Testis (tissue), 5 donors: ENCODE results near the gene ITIH5. TPM values are rescaled to one million over a fixed set of nuclear protein-coding genes. Genes with fewer than 3 reads are reported as not detected.
"Not testable (repeated sequence)": the region's sequence is repeated elsewhere in the genome, so short reads cannot be mapped to it uniquely, and the experiment has no call there.

Experiments used
- DNase-seq: peaks from one replicate; pipeline ENCODE4 v3.0.0-alpha.2; 2019
- H3K27ac ChIP-seq, 2 donors: fragments of 200-600 bp; sonication (generic); one replicate each; pipeline ENCODE4 v1.5.1; 2019
- H3K27me3 ChIP-seq: fragments of 200-600 bp; sonication (generic); one replicate; pipeline ENCODE4 v1.5.1; 2019
- H3K36me3 ChIP-seq: fragments of 200-600 bp; sonication (generic); one replicate; pipeline ENCODE4 v1.5.1; 2017; ENCODE audit warnings: low read depth; ENCODE audit errors: missing control alignments
- H3K4me1 ChIP-seq: fragments of 200-600 bp; sonication (generic); one replicate; pipeline ENCODE4 v1.5.1; 2019
- H3K4me3 ChIP-seq, 2 donors: fragments of 200-600 bp; sonication (generic); one replicate each; pipeline ENCODE4 v1.5.1; 2017 to 2019
- H3K9me3 ChIP-seq: fragments of 200-600 bp; sonication (generic); one replicate; pipeline ENCODE4 v1.5.1; 2017
- POLR2A ChIP-seq: fragments of 450-650 bp; IDR thresholded peaks from one replicate; pipeline ENCODE4 v1.6.1; 2017; ENCODE audit warnings: antibody characterized with exemption, mild to moderate bottlenecking, moderate library complexity
- WGBS, 2 donors: methylation state at CpG; one replicate each; pipeline ENCODE4 v1.1.5; 2018; 5-methylcytosine and 5-hydroxymethylcytosine counted together
- intact Hi-C: fragments of 100-400 bp; cut with DNase I; formaldehyde crosslinking; loops from one replicate; pipeline ENCODE4 v1.15.1; 2023; ENCODE audit warnings: low total_unique reads
- long read RNA-seq, 2 donors: transcript quantifications; one replicate each; lab custom pipeline, GENCODE V29; 2026
- polyA plus RNA-seq: library from polyadenylated mRNA; stranded (reverse); fragments of 350-450 nt; fragmentation: Illumina TruSeq; extraction: RNeasy Lipid Tissue Mini Kit (QIAGEN cat#74804); gene quantifications from one replicate; pipeline ENCODE4 v1.2.3, GENCODE V29; 2014; ENCODE audit warnings: low read depth, low replicate concordance; ENCODE audit not compliant: insufficient read depth
- total RNA-seq, 2 donors: library from RNA; depleted of rRNA; stranded (reverse); fragments of >200 nt; gene quantifications; one replicate each; pipeline ENCODE4 v1.2.3, GENCODE V29; 2016
- TF ChIP-seq, protein P1 (sequence below), 3 experiments: fragments of 450-650 bp in 2 of 3; fragments of 200-600 bp in 1 of 3; sonication (generic) in 1 of 3; IDR thresholded peaks; one replicate each; pipeline ENCODE4 v1.5.1; 2016 to 2019; ENCODE audit warnings: antibody characterized with exemption in 3 of 3, mild to moderate bottlenecking in 2 of 3, moderate library complexity in 1 of 3

The ITIH5 gene
- total RNA-seq (10 to 100 TPM; 28.0 to 38.1 TPM), polyA plus RNA-seq (28.0 TPM)
- long read RNA-seq, donor 1, full-length matches to known transcripts = 1 of 1 reads
- long read RNA-seq, donor 1, partial matches to known transcripts = 0 of 1 reads
- long read RNA-seq, donor 1, other reads (novel, unspliced or antisense) = 0 of 1 reads
- long read RNA-seq, donor 2 = 0 reads

DNA sequence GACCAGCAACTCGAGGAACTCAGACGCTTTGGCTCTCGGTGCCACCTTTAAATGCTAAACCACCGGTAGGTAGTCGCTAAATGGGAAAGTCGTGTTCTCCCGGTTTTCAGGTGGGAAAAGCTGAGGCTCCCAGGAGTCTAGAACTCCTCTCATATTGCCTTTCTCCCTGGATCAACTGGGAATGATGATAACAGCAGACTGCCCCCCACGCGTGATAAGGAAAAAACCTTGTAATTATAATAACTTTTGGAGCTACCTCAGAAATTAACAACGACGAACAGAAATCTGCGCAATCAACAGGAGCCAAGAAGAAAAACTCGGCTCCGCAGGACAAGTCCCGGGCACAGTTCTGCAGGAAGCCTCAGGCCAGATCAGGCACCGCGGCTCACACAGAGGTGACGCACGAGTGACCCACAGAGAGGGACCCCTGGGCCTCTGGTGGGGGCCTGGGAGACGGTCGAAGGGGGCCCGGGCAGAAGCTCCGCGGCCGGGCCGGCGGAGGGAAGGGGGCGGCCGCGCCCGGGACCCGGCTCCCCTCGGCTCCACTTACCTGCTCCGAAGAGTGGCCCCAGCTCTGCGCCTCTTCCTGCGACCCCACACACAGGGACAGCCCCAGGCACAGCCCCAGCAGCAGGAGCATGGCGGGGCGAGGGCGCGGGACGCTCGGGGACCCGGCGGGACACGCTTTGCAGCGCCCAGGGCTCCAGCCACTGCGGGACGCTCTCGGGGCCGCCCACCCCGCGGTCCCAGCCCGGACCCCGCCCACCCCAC lies at the start of gene ITIH5:
ITIH5 (minus strand) TSS at position 714 of the 771 bp plus-strand sequence; CDS start at position 640, 74 bp downstream.
- DNase-seq = no peak
- TF ChIP-seq POLR2A = no peak
- TF ChIP-seq, protein P1, sequence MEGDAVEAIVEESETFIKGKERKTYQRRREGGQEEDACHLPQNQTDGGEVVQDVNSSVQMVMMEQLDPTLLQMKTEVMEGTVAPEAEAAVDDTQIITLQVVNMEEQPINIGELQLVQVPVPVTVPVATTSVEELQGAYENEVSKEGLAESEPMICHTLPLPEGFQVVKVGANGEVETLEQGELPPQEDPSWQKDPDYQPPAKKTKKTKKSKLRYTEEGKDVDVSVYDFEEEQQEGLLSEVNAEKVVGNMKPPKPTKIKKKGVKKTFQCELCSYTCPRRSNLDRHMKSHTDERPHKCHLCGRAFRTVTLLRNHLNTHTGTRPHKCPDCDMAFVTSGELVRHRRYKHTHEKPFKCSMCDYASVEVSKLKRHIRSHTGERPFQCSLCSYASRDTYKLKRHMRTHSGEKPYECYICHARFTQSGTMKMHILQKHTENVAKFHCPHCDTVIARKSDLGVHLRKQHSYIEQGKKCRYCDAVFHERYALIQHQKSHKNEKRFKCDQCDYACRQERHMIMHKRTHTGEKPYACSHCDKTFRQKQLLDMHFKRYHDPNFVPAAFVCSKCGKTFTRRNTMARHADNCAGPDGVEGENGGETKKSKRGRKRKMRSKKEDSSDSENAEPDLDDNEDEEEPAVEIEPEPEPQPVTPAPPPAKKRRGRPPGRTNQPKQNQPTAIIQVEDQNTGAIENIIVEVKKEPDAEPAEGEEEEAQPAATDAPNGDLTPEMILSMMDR (IDR thresholded peaks at IDR 0.05) = no peak
- Histone ChIP-seq H3K27me3 (no peaks in the 10 kb centered on the region), H3K4me3 (peak within 1 kb of the TSS; percentile 56 to 70), H3K4me1 (peaks cover 12% of the 10 kb centered on the region), H3K27ac (no peak within 1 kb of the TSS), H3K36me3 (no peaks in the 10 kb centered on the region), H3K9me3 (no peaks in the 10 kb centered on the region)
- 0% methylated on average over 19 to 54 of the region's 54 CpGs for WGBS, 2 donors
- intact Hi-C loops = no loop called here

GRCh38 chr10:7715515-7715914 lies 48.7 kb upstream of the ITIH5 start:
- H3K4me1 ChIP-seq = no peaks in the 10 kb centered on the region
- no peaks in the 10 kb centered on the region for H3K27me3 ChIP-seq
- intact Hi-C loops = no loop called here
- H3K4me3 ChIP-seq = no peak overlapping the region
- no peaks in the 10 kb centered on the region for H3K36me3 ChIP-seq
- no peak overlapping the region for H3K27ac ChIP-seq
- 89 to 90% methylated on average over 7 of the region's 7 CpGs for WGBS, 2 donors
- DNase-seq = no peak
- TF ChIP-seq POLR2A = no peak
- TF ChIP-seq, protein P1 (IDR thresholded peaks at IDR 0.05) = no peak
- H3K9me3 ChIP-seq = no peaks in the 10 kb centered on the region

- intact Hi-C loops, DNase-seq, H3K4me1 ChIP-seq, H3K36me3 ChIP-seq, H3K4me3 ChIP-seq, H3K9me3 ChIP-seq, H3K27me3 ChIP-seq, H3K27ac ChIP-seq: not testable (repeated sequence)
- WGBS, 2 donors = 85 to 94% methylated on average over 5 of the region's 5 CpGs
Observed at GRCh38 chr10:7711075-7711474, 44.3 kb upstream of the ITIH5 start.

GRCh38 chr10:7710446-7710845 lies 43.7 kb upstream of the ITIH5 start:
- intact Hi-C loops = no loop called here
- 81 to 93% methylated on average over 1 of the region's 1 CpG for WGBS, 2 donors

GRCh38 chr10:7708832-7709231 lies 42.1 kb upstream of the ITIH5 start:
- DNase-seq = no peak
- no peak overlapping the region for H3K27ac ChIP-seq
- 91 to 98% methylated on average over 4 of the region's 4 CpGs for WGBS, 2 donors
- no peaks in the 10 kb centered on the region for H3K36me3 ChIP-seq
- no peak overlapping the region for H3K4me3 ChIP-seq
- H3K27me3 ChIP-seq = no peaks in the 10 kb centered on the region
- no peaks in the 10 kb centered on the region for H3K4me1 ChIP-seq
- no peak for TF ChIP-seq POLR2A
- TF ChIP-seq, protein P1 (IDR thresholded peaks at IDR 0.05) = no peak
- intact Hi-C loops = no loop called here
- H3K9me3 ChIP-seq = no peaks in the 10 kb centered on the region

More at GRCh38 chr10:7710446-7710845, 43.7 kb upstream of the ITIH5 start:
- no peaks in the 10 kb centered on the region for H3K9me3 ChIP-seq
- TF ChIP-seq, protein P1 (IDR thresholded peaks at IDR 0.05) = no peak
- TF ChIP-seq POLR2A = no peak
- no peak overlapping the region for H3K27ac ChIP-seq
- no peaks in the 10 kb centered on the region for H3K4me1 ChIP-seq
- H3K36me3 ChIP-seq = no peaks in the 10 kb centered on the region
- no peaks in the 10 kb centered on the region for H3K27me3 ChIP-seq
- H3K4me3 ChIP-seq = no peak overlapping the region
- no peak for DNase-seq
